ENCODE measurements around the gene GLT6D1.

Gene GLT6D1

GRCh38 chr9:135601988-135602387 is 37.4 kb downstream of the GLT6D1 start:
- no peak for DNase-seq (ENCODE audit: low read depth)
- no peak for TF ChIP-seq CTCF (conservative IDR thresholded peaks at IDR 0.05; ENCODE audit: low read depth, low read length)
- no peak overlapping the region for H3K4me3 ChIP-seq (ENCODE audit: low read length)

GRCh38 chr9:135600296-135600817 is 39.0 kb downstream of the GLT6D1 start:
- no peak for DNase-seq (ENCODE audit: low read depth)
- H3K4me3 ChIP-seq (ENCODE audit: low read length) = no peak overlapping the region

DNA sequence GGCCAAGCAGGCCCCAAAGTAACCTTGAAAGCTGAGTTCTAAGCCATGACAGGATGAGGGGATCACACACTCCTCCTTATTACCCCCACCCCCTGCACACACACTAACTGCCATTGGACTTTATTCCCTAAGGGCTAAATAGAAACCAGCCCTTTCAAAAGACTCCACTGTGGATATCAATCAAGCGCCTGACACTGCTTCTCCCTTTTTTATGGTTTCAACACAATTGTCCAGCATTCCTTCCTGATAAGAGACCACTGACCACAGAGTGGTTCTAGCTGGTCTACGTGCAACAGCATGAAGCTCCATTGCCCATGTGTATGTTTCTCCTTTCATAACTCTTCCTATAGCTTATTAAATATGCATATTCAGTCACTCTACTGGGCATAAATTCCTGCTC is 43.1 kb downstream of the GLT6D1 start:
- no peak overlapping the region for H3K4me3 ChIP-seq (ENCODE audit: low read length)
- no peak for DNase-seq (ENCODE audit: low read depth)
- TF ChIP-seq CTCF (conservative IDR thresholded peaks at IDR 0.05; ENCODE audit: low read depth, low read length) = no peak

More at GRCh38 chr9:135600296-135600817, 39.0 kb downstream of the GLT6D1 start:
- no peak for TF ChIP-seq CTCF (conservative IDR thresholded peaks at IDR 0.05; ENCODE audit: low read depth, low read length)

DNA sequence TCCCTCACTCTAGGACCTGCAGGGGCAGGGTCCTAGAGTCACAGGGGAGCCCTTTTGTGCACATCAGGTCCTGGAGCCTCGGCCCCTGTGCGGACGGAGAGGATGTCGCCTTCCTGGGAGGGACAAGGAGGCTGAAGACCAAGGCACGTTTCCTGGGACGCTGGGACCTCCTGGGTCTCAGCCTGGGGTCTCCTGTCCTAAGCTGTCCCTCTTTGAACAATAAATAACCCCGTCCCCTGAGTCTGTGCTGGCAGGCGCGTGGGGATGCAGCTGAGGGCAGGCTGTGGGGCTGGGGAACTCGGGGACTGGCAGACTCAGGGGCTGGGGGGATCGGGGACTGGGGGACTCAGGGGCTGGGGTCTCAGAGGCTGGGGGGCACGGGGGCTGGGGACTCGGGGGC is 46.7 kb downstream of the GLT6D1 start:
- DNase-seq (ENCODE audit: low read depth) = no peak
- TF ChIP-seq CTCF (conservative IDR thresholded peaks at IDR 0.05; ENCODE audit: low read depth, low read length) = no peak
- H3K4me3 ChIP-seq (ENCODE audit: low read length) = no peak overlapping the region

- DNase-seq (ENCODE audit: low read depth) = no peak
- no peak overlapping the region for H3K4me3 ChIP-seq (ENCODE audit: low read length)
- TF ChIP-seq CTCF (conservative IDR thresholded peaks at IDR 0.05; ENCODE audit: low read depth, low read length) = no peak
Measured at GRCh38 chr9:135592331-135592590, 47.1 kb downstream of the GLT6D1 start.

GRCh38 chr9:135591506-135592330 is 47.6 kb downstream of the GLT6D1 start:
- no peak for TF ChIP-seq CTCF (conservative IDR thresholded peaks at IDR 0.05; ENCODE audit: low read depth, low read length)
- no peak for DNase-seq (ENCODE audit: low read depth)
- no peak overlapping the region for H3K4me3 ChIP-seq (ENCODE audit: low read length)

DNA sequence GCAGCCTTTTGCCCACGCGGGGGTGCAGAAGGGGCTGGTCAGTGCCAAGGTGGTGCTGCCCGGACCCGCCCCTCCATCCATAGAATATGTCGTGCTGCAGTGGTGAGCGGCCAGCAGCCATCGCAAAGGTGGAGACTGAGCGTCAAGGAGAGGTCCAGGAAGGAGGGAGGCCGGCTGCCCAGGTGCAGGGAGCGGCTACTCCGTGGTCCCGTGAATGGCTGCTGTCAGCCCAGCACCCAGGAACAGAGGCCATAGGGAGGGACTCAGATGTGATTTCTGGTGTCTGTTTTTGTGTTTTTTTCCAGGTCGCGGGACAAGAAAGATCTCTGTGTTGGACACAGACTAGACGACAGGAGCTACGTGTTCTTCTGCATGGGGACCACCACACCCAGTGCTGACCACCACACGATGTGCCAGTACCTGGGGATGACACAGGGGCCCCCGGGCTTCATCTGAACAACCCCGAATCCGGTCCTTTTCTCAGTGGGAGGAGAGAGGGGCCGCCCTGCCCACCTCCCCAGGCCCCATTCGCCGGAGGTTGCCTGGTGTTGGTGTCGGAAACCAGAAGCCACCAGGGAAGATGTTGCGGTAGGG is 48.8 kb downstream of the GLT6D1 start:
- no peak for TF ChIP-seq CTCF (conservative IDR thresholded peaks at IDR 0.05; ENCODE audit: low read depth, low read length)
- no peak overlapping the region for H3K4me3 ChIP-seq (ENCODE audit: low read length)
- DNase-seq (ENCODE audit: low read depth) = no peak

Measured in retinal pigment epithelial cell (primary cell).